22Rv1 (cell line): ENCODE data around the gene TSPAN12.

ENCODE experiments used
- CTCF ChIP-seq: fragments of 450-650 bp; IDR thresholded peaks from 2 replicates; pipeline ENCODE4 v1.5.1; 2017; ENCODE audit warnings: mild to moderate bottlenecking
- ZFX ChIP-seq: fragments of 450-650 bp; IDR thresholded peaks from 2 replicates; pipeline ENCODE4 v1.6.1; 2017; ENCODE audit warnings: antibody characterized with exemption, borderline replicate concordance

- no peak for TF ChIP-seq CTCF
- TF ChIP-seq ZFX, result no peak
These were observed 87.7 kb downstream of the TSPAN12 start for GRCh38 chr7:120770206-120770605.
